HG03064 (cell line): ENCODE data around the gene GIT1.

Experiments used
- ATAC-seq: cut with Tn5 transposase; IDR thresholded peaks from one replicate; pipeline ENCODE4 v1.9.1; 2021; ENCODE audit warnings: low read depth; ENCODE audit not compliant: unreplicated experiment

Gene GIT1

GRCh38 chr17:29616300-29617048 lies 27.0 kb upstream of the GIT1 start:
- ATAC-seq: no peak

- no peak for ATAC-seq
These were observed 26.2 kb upstream of the GIT1 start for GRCh38 chr17:29615492-29616299.

GRCh38 chr17:29615048-29615385 lies 25.6 kb upstream of the GIT1 start:
- ATAC-seq: no peak

GRCh38 chr17:29614349-29615047 lies 25.1 kb upstream of the GIT1 start:
- ATAC-seq: no peak

GRCh38 chr17:29613856-29614255 lies 24.4 kb upstream of the GIT1 start:
- no peak for ATAC-seq

GRCh38 chr17:29613352-29613837 lies 23.9 kb upstream of the GIT1 start:
- no peak for ATAC-seq

- ATAC-seq: no peak
These were observed 23.2 kb upstream of the GIT1 start for GRCh38 chr17:29612404-29613280.

GRCh38 chr17:29612094-29612403 lies 22.6 kb upstream of the GIT1 start:
- ATAC-seq: no peak

- no peak for ATAC-seq
These were observed 22.1 kb upstream of the GIT1 start for GRCh38 chr17:29611351-29612093.

GRCh38 chr17:29610395-29610794 lies 20.9 kb upstream of the GIT1 start:
- no peak for ATAC-seq

- ATAC-seq: no peak
These were observed 19.5 kb upstream of the GIT1 start for GRCh38 chr17:29608986-29609385.

- ATAC-seq: no peak
These were observed 18.2 kb upstream of the GIT1 start for GRCh38 chr17:29607557-29608195.

GRCh38 chr17:29603109-29603674 lies 13.7 kb upstream of the GIT1 start:
- no peak for ATAC-seq

GRCh38 chr17:29597361-29598172 lies 8.1 kb upstream of the GIT1 start:
- no peak for ATAC-seq

- no peak for ATAC-seq
These were observed 7.4 kb upstream of the GIT1 start for GRCh38 chr17:29596811-29597210.

- ATAC-seq: no peak
These were observed 6.7 kb upstream of the GIT1 start for GRCh38 chr17:29595943-29596774.
